HEK293 (cell line): ENCODE results near the gene EPB41L5.

Experiments
- CTCF ChIA-PET: fragments of 350-600 bp; formaldehyde crosslinking; extraction: SDS; loops from one replicate; lab custom pipeline; 2021; ENCODE audit warnings: antibody characterized with exemption; lab: Yijun Ruan, JAX
- POLR2A ChIA-PET: fragments of 300-600 bp; formaldehyde crosslinking; extraction: SDS; loops from one replicate; lab custom pipeline; 2020; ENCODE audit warnings: antibody characterized with exemption, inconsistent platforms; lab: Yijun Ruan, JAX
- H3K27ac ChIP-seq: fragments of 200-500 bp; sonication (Bioruptor generic); 2 replicates; pipeline ENCODE4 v1.5.1; 2014; ENCODE audit warnings: low read depth, low read length, control low read depth, inconsistent platforms; ENCODE audit errors: extremely low read depth
- H3K36me3 ChIP-seq, 2 experiments: fragments of 200-500 bp in 1 of 2; sonication (Bioruptor generic) in 1 of 2; 1 replicate in 1 of 2; 2 replicates in 1 of 2; pipeline ENCODE4 v1.5.1; 2014 to 2017; ENCODE audit warnings: inconsistent platforms in 2 of 2, low read length in 2 of 2; ENCODE audit not compliant: control insufficient read depth in 2 of 2, insufficient read depth in 1 of 2
- H3K4me1 ChIP-seq: fragments of 200-500 bp; sonication (Bioruptor generic); 2 replicates; pipeline ENCODE4 v1.5.1; 2014; ENCODE audit warnings: mild to moderate bottlenecking, low read length, inconsistent platforms; ENCODE audit not compliant: control insufficient read depth, insufficient read depth
- H3K4me3 ChIP-seq: 2 replicates; pipeline ENCODE4 v1.5.1; 2011; ENCODE audit warnings: low read depth, mild to moderate bottlenecking, control low read depth, low read length, moderate library complexity
- H3K9me3 ChIP-seq: fragments of 200-500 bp; sonication (Bioruptor generic); 2 replicates; pipeline ENCODE4 v1.5.1; 2014; ENCODE audit warnings: low read depth, low read length, inconsistent platforms; ENCODE audit not compliant: control insufficient read depth, insufficient read depth
- GLIS1 ChIP-seq: fragments of 450-650 bp; formaldehyde crosslinking; IDR thresholded peaks from 2 replicates; pipeline ENCODE4 v1.5.1; 2016; ENCODE audit warnings: missing biosample characterization, missing genetic modification characterization
- GLIS2 ChIP-seq: fragments of 450-650 bp; formaldehyde crosslinking; IDR thresholded peaks from 2 replicates; pipeline ENCODE4 v1.5.1; 2016; ENCODE audit warnings: missing biosample characterization, missing genetic modification characterization
- KLF7 ChIP-seq: fragments of 450-650 bp; formaldehyde crosslinking; IDR thresholded peaks from 2 replicates; pipeline ENCODE4 v1.5.1; 2016; ENCODE audit warnings: missing biosample characterization, missing genetic modification characterization, borderline replicate concordance
- OVOL3 ChIP-seq: fragments of 450-650 bp; formaldehyde crosslinking; IDR thresholded peaks from 2 replicates; pipeline ENCODE4 v1.5.1; 2016; ENCODE audit warnings: missing biosample characterization, missing genetic modification characterization
- REPIN1 ChIP-seq: fragments of 450-650 bp; formaldehyde crosslinking; IDR thresholded peaks from 2 replicates; pipeline ENCODE4 v1.5.1; 2017; ENCODE audit warnings: missing biosample characterization, missing genetic modification characterization, low read depth
- SCRT2 ChIP-seq: fragments of 450-650 bp; formaldehyde crosslinking; IDR thresholded peaks from 2 replicates; pipeline ENCODE4 v1.5.1; 2016; ENCODE audit warnings: missing biosample characterization, missing genetic modification characterization
- SP3 ChIP-seq: fragments of 450-650 bp; formaldehyde crosslinking; IDR thresholded peaks from 2 replicates; pipeline ENCODE4 v1.5.1; 2016; ENCODE audit warnings: missing biosample characterization, missing genetic modification characterization
- ZNF112 ChIP-seq: fragments of 450-650 bp; formaldehyde crosslinking; IDR thresholded peaks from 2 replicates; pipeline ENCODE4 v1.5.0; 2017; ENCODE audit warnings: missing biosample characterization, missing genetic modification characterization
- ZNF146 ChIP-seq: fragments of 450-650 bp; formaldehyde crosslinking; IDR thresholded peaks from 2 replicates; pipeline ENCODE4 v1.5.1; 2016; ENCODE audit warnings: missing biosample characterization, missing genetic modification characterization
- ZNF148 ChIP-seq: fragments of 450-650 bp; formaldehyde crosslinking; IDR thresholded peaks from 2 replicates; pipeline ENCODE4 v1.5.0; 2017; ENCODE audit warnings: missing biosample characterization, missing genetic modification characterization, borderline replicate concordance
- ZNF202 ChIP-seq: fragments of 450-650 bp; formaldehyde crosslinking; IDR thresholded peaks from 2 replicates; pipeline ENCODE4 v1.5.1; 2016; ENCODE audit warnings: missing biosample characterization, missing genetic modification characterization, borderline replicate concordance
- ZNF239 ChIP-seq: fragments of 450-650 bp; formaldehyde crosslinking; IDR thresholded peaks from 2 replicates; pipeline ENCODE4 v1.5.1; 2016; ENCODE audit warnings: missing biosample characterization, missing genetic modification characterization
- ZNF324 ChIP-seq: fragments of 450-650 bp; formaldehyde crosslinking; IDR thresholded peaks from 2 replicates; pipeline ENCODE4 v1.5.1; 2016; ENCODE audit warnings: missing biosample characterization, missing genetic modification characterization
- ZNF341 ChIP-seq: fragments of 450-650 bp; formaldehyde crosslinking; IDR thresholded peaks from 2 replicates; pipeline ENCODE4; 2016; ENCODE audit warnings: low read depth, missing biosample characterization, missing genetic modification characterization
- ZNF404 ChIP-seq: fragments of 450-650 bp; formaldehyde crosslinking; IDR thresholded peaks from 2 replicates; pipeline ENCODE4 v1.5.1; 2017; ENCODE audit warnings: missing biosample characterization, missing genetic modification characterization
- ZNF416 ChIP-seq: fragments of 450-650 bp; formaldehyde crosslinking; IDR thresholded peaks from 2 replicates; pipeline ENCODE4 v1.5.1; 2016; ENCODE audit warnings: missing biosample characterization, missing genetic modification characterization
- ZNF426 ChIP-seq: fragments of 450-650 bp; formaldehyde crosslinking; IDR thresholded peaks from 2 replicates; pipeline ENCODE4 v1.5.1; 2017; ENCODE audit warnings: missing biosample characterization, missing genetic modification characterization, mild to moderate bottlenecking, inconsistent platforms, moderate library complexity
- ZNF449 ChIP-seq: fragments of 450-650 bp; formaldehyde crosslinking; IDR thresholded peaks from 2 replicates; pipeline ENCODE4 v1.5.1; 2017; ENCODE audit warnings: missing biosample characterization, mild to moderate bottlenecking, missing genetic modification characterization, moderate library complexity
- ZNF510 ChIP-seq: fragments of 450-650 bp; formaldehyde crosslinking; IDR thresholded peaks from 2 replicates; pipeline ENCODE4 v1.5.1; 2018; ENCODE audit warnings: mild to moderate bottlenecking, missing genetic modification characterization, missing biosample characterization; ENCODE audit not compliant: insufficient replicate concordance
- ZNF558 ChIP-seq: fragments of 450-650 bp; formaldehyde crosslinking; IDR thresholded peaks from 2 replicates; pipeline ENCODE4 v1.5.1; 2016; ENCODE audit warnings: missing biosample characterization, missing genetic modification characterization
- ZNF596 ChIP-seq: fragments of 450-650 bp; IDR thresholded peaks from 2 replicates; pipeline ENCODE4 v1.5.0; 2018; ENCODE audit warnings: missing biosample characterization, mild to moderate bottlenecking, missing genetic modification characterization, moderate library complexity
- ZNF624 ChIP-seq: fragments of 450-650 bp; formaldehyde crosslinking; IDR thresholded peaks from 2 replicates; pipeline ENCODE4 v1.5.1; 2017; ENCODE audit warnings: missing biosample characterization, missing genetic modification characterization
- ZNF626 ChIP-seq: fragments of 450-650 bp; sonication (Bioruptor Pico); formaldehyde crosslinking; IDR thresholded peaks from 2 replicates; pipeline ENCODE4 v1.5.1; 2018; ENCODE audit warnings: missing biosample characterization, missing genetic modification characterization, inconsistent platforms
- ZNF629 ChIP-seq: fragments of 450-650 bp; formaldehyde crosslinking; IDR thresholded peaks from 2 replicates; pipeline ENCODE4 v1.5.1; 2017; ENCODE audit warnings: missing biosample characterization, missing genetic modification characterization
- ZNF654 ChIP-seq: fragments of 450-650 bp; formaldehyde crosslinking; IDR thresholded peaks from 2 replicates; pipeline ENCODE4 v1.5.1; 2016; ENCODE audit warnings: low read depth, missing biosample characterization, missing genetic modification characterization
- ZNF660 ChIP-seq: fragments of 450-650 bp; IDR thresholded peaks from 2 replicates; pipeline ENCODE4 v1.5.1; 2018; ENCODE audit warnings: missing biosample characterization, mild to moderate bottlenecking, missing genetic modification characterization
- ZNF785 ChIP-seq: fragments of 450-650 bp; formaldehyde crosslinking; IDR thresholded peaks from 2 replicates; pipeline ENCODE4 v1.5.1; 2016; ENCODE audit warnings: missing biosample characterization, missing genetic modification characterization
- TF ChIP-seq, protein P1 (sequence below): fragments of 450-650 bp; formaldehyde crosslinking; optimal IDR thresholded peaks from 2 replicates; pipeline ENCODE3; 2016; ENCODE audit warnings: missing biosample characterization, mild to moderate bottlenecking, missing genetic modification characterization

Gene EPB41L5

DNA sequence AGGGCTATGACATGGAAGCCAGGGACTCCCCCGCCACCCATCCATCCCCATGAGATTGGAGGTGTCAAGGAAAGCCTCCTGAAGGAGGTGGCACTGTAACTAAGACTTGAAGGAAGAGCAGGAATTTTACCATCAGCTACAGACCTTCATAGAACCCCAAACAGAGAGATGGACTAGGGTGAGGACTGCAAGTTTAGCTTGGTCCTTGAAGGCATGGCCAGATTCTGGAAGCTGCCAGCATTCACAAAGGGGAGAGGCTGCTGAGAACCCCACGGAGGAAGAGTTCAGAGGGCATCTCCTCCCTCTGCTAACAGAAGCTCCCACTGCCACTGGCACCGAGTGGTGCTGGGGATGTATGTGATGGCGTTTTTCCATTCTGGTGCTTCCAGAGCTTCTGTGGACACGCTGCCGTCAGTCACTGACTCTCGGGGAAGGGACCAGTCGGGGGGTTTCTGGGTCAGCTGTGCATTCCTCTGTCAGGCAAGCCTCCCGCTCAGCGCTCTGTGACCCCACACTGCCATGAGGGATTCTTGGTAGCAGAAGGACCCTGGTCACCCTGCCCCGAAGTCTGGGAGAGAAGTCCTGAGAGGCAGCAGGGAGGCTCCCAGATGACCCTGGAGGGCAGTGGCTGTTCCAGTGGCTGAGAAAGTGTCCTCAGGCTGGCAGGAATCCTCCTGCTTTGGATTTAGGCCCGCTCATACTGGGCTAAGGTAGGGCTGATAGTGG is 192.2 kb downstream of the EPB41L5 start:
- ChIA-PET CTCF (interaction anchor here (0.6 to 1.4 kb wide), 7 partner anchors 16 to 727 kb away, joined by 3 to 5 read pairs (median 3); no protein-coding TSS in a partner anchor), POLR2A (no interaction called here)
- no peaks in the 10 kb centered on the region for H3K36me3 ChIP-seq
- H3K4me3 ChIP-seq, result no peak overlapping the region
- TF ChIP-seq ZNF510 (tag by site-specific recombination), result no peak
- no peak for TF ChIP-seq OVOL3 (tag by site-specific recombination)
- no peak for TF ChIP-seq KLF7 (tag by site-specific recombination)
- no peak for TF ChIP-seq ZNF324 (tag by site-specific recombination)
- TF ChIP-seq ZNF426, result no peak
- TF ChIP-seq ZNF404, result no peak
- TF ChIP-seq ZNF341 (tag by site-specific recombination), result no peak
- no peak for TF ChIP-seq ZNF239
- no peak for TF ChIP-seq ZNF558 (tag by site-specific recombination)
- no peak for TF ChIP-seq ZNF660 (tag by site-specific recombination)
- TF ChIP-seq ZNF624 (tag by site-specific recombination), result no peak
- no peak for TF ChIP-seq REPIN1
- TF ChIP-seq, protein P1, sequence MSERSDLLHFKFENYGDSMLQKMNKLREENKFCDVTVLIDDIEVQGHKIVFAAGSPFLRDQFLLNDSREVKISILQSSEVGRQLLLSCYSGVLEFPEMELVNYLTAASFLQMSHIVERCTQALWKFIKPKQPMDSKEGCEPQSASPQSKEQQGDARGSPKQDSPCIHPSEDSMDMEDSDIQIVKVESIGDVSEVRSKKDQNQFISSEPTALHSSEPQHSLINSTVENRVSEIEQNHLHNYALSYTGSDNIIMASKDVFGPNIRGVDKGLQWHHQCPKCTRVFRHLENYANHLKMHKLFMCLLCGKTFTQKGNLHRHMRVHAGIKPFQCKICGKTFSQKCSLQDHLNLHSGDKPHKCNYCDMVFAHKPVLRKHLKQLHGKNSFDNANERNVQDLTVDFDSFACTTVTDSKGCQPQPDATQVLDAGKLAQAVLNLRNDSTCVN, result no peak
- no peak for TF ChIP-seq ZNF148 (tag by site-specific recombination)
- no peak for TF ChIP-seq ZNF202 (tag by site-specific recombination)
- TF ChIP-seq ZNF626 (tag by site-specific recombination), result no peak
- no peak for TF ChIP-seq ZNF112
- H3K9me3 ChIP-seq, result no peaks in the 10 kb centered on the region
- H3K27ac ChIP-seq, result no peak overlapping the region
- H3K4me1 ChIP-seq, result no peaks in the 10 kb centered on the region

- Histone ChIP-seq H3K4me1 (no peaks in the 10 kb centered on the region), H3K36me3 (no peaks in the 10 kb centered on the region), H3K27ac (no peak overlapping the region), H3K9me3 (no peaks in the 10 kb centered on the region), H3K4me3 (no peak overlapping the region)
- POLR2A ChIA-PET, result interaction anchor here (0.5 kb wide), 1 partner anchor 141 kb away, joined by 5 read pairs; no protein-coding TSS in a partner anchor
- CTCF ChIA-PET, result interaction anchor here (0.6 to 3.7 kb wide), 6 partner anchors 8 to 475 kb away, joined by 4 to 22 read pairs (median 4); no protein-coding TSS in a partner anchor
- no peak for TF ChIP-seq ZNF416 (tag by site-specific recombination)
- no peak for TF ChIP-seq ZNF596 (tag by site-specific recombination)
- no peak for TF ChIP-seq ZNF449 (tag by site-specific recombination)
- TF ChIP-seq ZNF629, result no peak
- no peak for TF ChIP-seq ZNF146 (tag by site-specific recombination)
- 0 out of 2 replicates have a peak, but pooled peaks have one; percentile 36 for TF ChIP-seq GLIS1 (tag by site-specific recombination)
- TF ChIP-seq OVOL3 (tag by site-specific recombination), result no peak
- peak; percentile 45 for TF ChIP-seq ZNF654
- no peak for TF ChIP-seq SP3 (tag by site-specific recombination)
- TF ChIP-seq ZNF785, result no peak
- no peak for TF ChIP-seq SCRT2 (tag by site-specific recombination)
- TF ChIP-seq GLIS2 (tag by site-specific recombination), result peak; percentile 66
These were observed 193.2 kb downstream of the EPB41L5 start for GRCh38 chr2:120206022-120206581.
